HepG2 (cell line): ENCODE data around the gene APOC1. TPM values are rescaled to one million over a fixed set of nuclear protein-coding genes. Genes with fewer than 3 reads are reported as not detected.

Experiments used
- ARNTL ChIP-seq: sonication (generic); formaldehyde crosslinking; IDR thresholded peaks from 2 replicates; pipeline ENCODE4 v1.4.0; 2020; ENCODE audit warnings: mild to moderate bottlenecking, missing genetic modification reagents
- DPF2 ChIP-seq: sonication (generic); formaldehyde crosslinking; IDR thresholded peaks from 2 replicates; pipeline ENCODE4 v1.4.0; 2020; ENCODE audit warnings: mild to moderate bottlenecking, low read depth, missing genetic modification reagents, borderline replicate concordance
- EHMT2 ChIP-seq: fragments of 200-600 bp; sonication (generic); IDR thresholded peaks from 2 replicates; pipeline ENCODE4 v1.7.0; 2017; ENCODE audit warnings: antibody characterized with exemption, low read depth, low read length, borderline replicate concordance
- HINFP ChIP-seq: sonication (generic); formaldehyde crosslinking; IDR thresholded peaks from 2 replicates; pipeline ENCODE4 v1.4.0; 2020; ENCODE audit warnings: low read depth, mild to moderate bottlenecking, missing genetic modification reagents
- KAT7 ChIP-seq: IDR thresholded peaks from 2 replicates; pipeline ENCODE4 v1.6.1; 2018; ENCODE audit warnings: borderline replicate concordance, missing compliant biosample characterization
- KLF16 ChIP-seq, 2 experiments: sonication (generic) in 1 of 2; formaldehyde crosslinking in 1 of 2; IDR thresholded peaks; 2 replicates each; pipeline versions ENCODE4 v1.6.1 to v1.8.0; 2016 to 2023; ENCODE audit warnings: missing genetic modification reagents in 2 of 2, missing compliant biosample characterization in 1 of 2
- NFIC ChIP-seq: IDR thresholded peaks from 2 replicates; pipeline ENCODE4 v1.6.1; 2012; ENCODE audit warnings: mild to moderate bottlenecking, low read length, inconsistent platforms
- RAD21 ChIP-seq: fragments of 450-650 bp; formaldehyde crosslinking; IDR thresholded peaks from 2 replicates; pipeline ENCODE4 v1.5.0; 2020; ENCODE audit warnings: mild to moderate bottlenecking
- RAD51 ChIP-seq: fragments of 450-650 bp; IDR thresholded peaks from 2 replicates; pipeline ENCODE4 v1.6.1; 2016; ENCODE audit warnings: borderline replicate concordance
- TCF7L2 ChIP-seq: IDR thresholded peaks from 2 replicates; pipeline ENCODE4 v1.6.1; 2011; ENCODE audit warnings: mild to moderate bottlenecking, low read depth, low read length, moderate library complexity
- USF2 ChIP-seq, 2 experiments: sonication (generic) in 1 of 2; formaldehyde crosslinking in 1 of 2; IDR thresholded peaks; 2 replicates each; pipeline versions ENCODE4 v1.5.1 to v1.6.1; 2011 to 2020; ENCODE audit warnings: borderline replicate concordance in 1 of 2, low read depth in 1 of 2, low read length in 1 of 2, mild to moderate bottlenecking in 1 of 2, missing genetic modification reagents in 1 of 2, moderate library complexity in 1 of 2
- ZHX1 ChIP-seq: sonication (generic); formaldehyde crosslinking; IDR thresholded peaks from 2 replicates; pipeline ENCODE4 v1.8.1; 2022; ENCODE audit warnings: low read depth, mild to moderate bottlenecking, missing genetic modification reagents
- ZNF234 ChIP-seq: sonication (generic); formaldehyde crosslinking; conservative IDR thresholded peaks from 2 replicates; pipeline ENCODE4 v1.5.1; 2020; ENCODE audit warnings: mild to moderate bottlenecking, missing genetic modification reagents
- ZNF34 ChIP-seq: sonication (generic); formaldehyde crosslinking; IDR thresholded peaks from 2 replicates; pipeline ENCODE4 v1.4.0; 2020; ENCODE audit warnings: mild to moderate bottlenecking, missing genetic modification reagents, borderline replicate concordance
- ZNF343 ChIP-seq: sonication (generic); formaldehyde crosslinking; IDR thresholded peaks from 2 replicates; pipeline ENCODE4 v1.4.0; 2020; ENCODE audit warnings: mild to moderate bottlenecking, missing genetic modification reagents
- ZNF547 ChIP-seq: sonication (generic); formaldehyde crosslinking; IDR thresholded peaks from 2 replicates; pipeline ENCODE4 v1.5.1; 2020; ENCODE audit warnings: mild to moderate bottlenecking, missing genetic modification reagents
- ZNF562 ChIP-seq: sonication (generic); formaldehyde crosslinking; IDR thresholded peaks from 2 replicates; pipeline ENCODE4 v1.8.0; 2022; ENCODE audit warnings: missing genetic modification reagents, borderline replicate concordance
- ZNF567 ChIP-seq: sonication (generic); formaldehyde crosslinking; IDR thresholded peaks from 2 replicates; pipeline ENCODE4 v1.8.1; 2023; ENCODE audit warnings: mild to moderate bottlenecking, missing genetic modification reagents, borderline replicate concordance
- ZNF589 ChIP-seq: sonication (generic); formaldehyde crosslinking; conservative IDR thresholded peaks from 2 replicates; pipeline ENCODE4 v1.8.0; 2022; ENCODE audit warnings: mild to moderate bottlenecking, moderate library complexity, missing genetic modification reagents
- polyA plus RNA-seq, 8 experiments: library from polyadenylated mRNA; depleted of rRNA in 3 of 8; stranded (reverse) in 7 of 8; unstranded in 1 of 8; fragments of >200 nt; fragmentation: Illumina TruSeq in 4 of 8; extraction: Trizol in 4 of 8; gene quantifications; 2 replicates each; pipeline versions ENCODE4 v1.2.1 to v1.2.3, GENCODE V29; 2011 to 2016; ENCODE audit warnings: low read depth in 4 of 8, missing spikeins in 1 of 8, mixed read lengths in 1 of 8; ENCODE audit not compliant: insufficient read depth in 1 of 8
- total RNA-seq, 5 experiments: library from RNA; depleted of rRNA; stranded (reverse); fragments of >200 nt; fragmentation: Illumina TruSeq; extraction: Trizol; gene quantifications; 2 replicates each; pipeline ENCODE4 v1.2.3, GENCODE V29; 2016; ENCODE audit warnings: low read depth in 1 of 5
- TF ChIP-seq, protein P1 (sequence below): sonication (generic); formaldehyde crosslinking; IDR thresholded peaks from 2 replicates; pipeline ENCODE4 v1.4.0; 2020; ENCODE audit warnings: missing genetic modification reagents; ENCODE audit errors: not compliant biosample characterization
- TF ChIP-seq, protein P2 (sequence below): sonication (generic); formaldehyde crosslinking; conservative IDR thresholded peaks from 2 replicates; pipeline ENCODE4 v1.8.1; 2023; ENCODE audit warnings: missing genetic modification reagents

The APOC1 gene
- total and polyA plus RNA-seq, 2 of the 13 experiments (the other 11 are each of a cell fraction or from before 2014, with no cell fraction given): 600 to 1,235 TPM

- peak; percentile 61; the same call in 1 of the 2 replicates for TF ChIP-seq ZNF567
- TF ChIP-seq ZHX1 (CRISPR knock-in tag): peak; percentile 94
- TF ChIP-seq RAD51: no peak
- peak; percentile 59; the same call in 1 of the 2 replicates for TF ChIP-seq TCF7L2
- no peak; the same call in 1 of the 2 replicates for TF ChIP-seq HINFP
- TF ChIP-seq ARNTL: peak; percentile 93
- peak; percentile 59; the same call in 1 of the 2 replicates for TF ChIP-seq ZNF547 (CRISPR knock-in tag)
- TF ChIP-seq ZNF234 (CRISPR knock-in tag): no peak
- TF ChIP-seq ZNF562 (CRISPR knock-in tag): no peak
- no peak for TF ChIP-seq EHMT2
- TF ChIP-seq, protein P1, sequence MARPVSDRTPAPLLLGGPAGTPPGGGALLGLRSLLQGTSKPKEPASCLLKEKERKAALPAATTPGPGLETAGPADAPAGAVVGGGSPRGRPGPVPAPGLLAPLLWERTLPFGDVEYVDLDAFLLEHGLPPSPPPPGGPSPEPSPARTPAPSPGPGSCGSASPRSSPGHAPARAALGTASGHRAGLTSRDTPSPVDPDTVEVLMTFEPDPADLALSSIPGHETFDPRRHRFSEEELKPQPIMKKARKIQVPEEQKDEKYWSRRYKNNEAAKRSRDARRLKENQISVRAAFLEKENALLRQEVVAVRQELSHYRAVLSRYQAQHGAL: no peak
- peak in 1 of 2 experiments; percentile 96; a peak in 2 of 4 replicates for TF ChIP-seq KLF16 (CRISPR knock-in tag; IDR thresholded peaks at IDR 0.05)
- TF ChIP-seq ZNF589 (CRISPR knock-in tag): no peak
- peak; percentile 99 for TF ChIP-seq DPF2 (CRISPR knock-in tag)
- no peak for TF ChIP-seq USF2 (IDR thresholded peaks at IDR 0.05; ENCODE audit: low read depth, low read length)
- peak; percentile 59; the same call in 1 of the 2 replicates for TF ChIP-seq USF2 (CRISPR knock-in tag; IDR thresholded peaks at IDR 0.05; ENCODE audit: borderline replicate concordance)
- TF ChIP-seq KAT7: peak; percentile 90
- peak; percentile 76 for TF ChIP-seq RAD21
- TF ChIP-seq NFIC: peak; percentile 94
- TF ChIP-seq, protein P2, sequence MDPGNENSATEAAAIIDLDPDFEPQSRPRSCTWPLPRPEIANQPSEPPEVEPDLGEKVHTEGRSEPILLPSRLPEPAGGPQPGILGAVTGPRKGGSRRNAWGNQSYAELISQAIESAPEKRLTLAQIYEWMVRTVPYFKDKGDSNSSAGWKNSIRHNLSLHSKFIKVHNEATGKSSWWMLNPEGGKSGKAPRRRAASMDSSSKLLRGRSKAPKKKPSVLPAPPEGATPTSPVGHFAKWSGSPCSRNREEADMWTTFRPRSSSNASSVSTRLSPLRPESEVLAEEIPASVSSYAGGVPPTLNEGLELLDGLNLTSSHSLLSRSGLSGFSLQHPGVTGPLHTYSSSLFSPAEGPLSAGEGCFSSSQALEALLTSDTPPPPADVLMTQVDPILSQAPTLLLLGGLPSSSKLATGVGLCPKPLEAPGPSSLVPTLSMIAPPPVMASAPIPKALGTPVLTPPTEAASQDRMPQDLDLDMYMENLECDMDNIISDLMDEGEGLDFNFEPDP (CRISPR knock-in tag): 0 out of 2 replicates have a peak, but pooled peaks have one; percentile 64
- TF ChIP-seq ZNF34 (CRISPR knock-in tag): no peak
- TF ChIP-seq ZNF343 (CRISPR knock-in tag): no peak
Observed at GRCh38 chr19:44924243-44924725, 9.9 kb downstream of the APOC1 start (continued).
